HG03558 (cell line): ENCODE measurements around the gene PPP6R3.
"Not testable (repeated sequence)": the region's sequence is repeated elsewhere in the genome, so short reads cannot be mapped to it uniquely, and the experiment has no call there.

Experiments used
- ATAC-seq: cut with Tn5 transposase; IDR thresholded peaks from one replicate; pipeline ENCODE4 v1.9.1; 2021; ENCODE audit warnings: moderate number of reproducible peaks; ENCODE audit not compliant: unreplicated experiment; ENCODE audit errors: extremely low read depth

The PPP6R3 gene

GRCh38 chr11:68635883-68636282 lies 175.3 kb downstream of the PPP6R3 start:
- ATAC-seq: not testable (repeated sequence)

- not testable (repeated sequence) for ATAC-seq
Measured at GRCh38 chr11:68639322-68639721, 178.8 kb downstream of the PPP6R3 start.

GRCh38 chr11:68641880-68642279 lies 181.3 kb downstream of the PPP6R3 start:
- ATAC-seq: no peak

GRCh38 chr11:68643585-68643984 lies 183.0 kb downstream of the PPP6R3 start:
- ATAC-seq: no peak

GRCh38 chr11:68646832-68647231 lies 186.3 kb downstream of the PPP6R3 start:
- ATAC-seq: no peak

- no peak for ATAC-seq
Measured at GRCh38 chr11:68649851-68650555, 189.5 kb downstream of the PPP6R3 start.

- no peak for ATAC-seq
Measured at GRCh38 chr11:68650801-68651200, 190.2 kb downstream of the PPP6R3 start.

- no peak for ATAC-seq
Measured at GRCh38 chr11:68651208-68651984, 190.8 kb downstream of the PPP6R3 start.

GRCh38 chr11:68651985-68652682 lies 191.6 kb downstream of the PPP6R3 start:
- no peak for ATAC-seq

- ATAC-seq: no peak
Measured at GRCh38 chr11:68652683-68653156, 192.2 kb downstream of the PPP6R3 start.

- ATAC-seq: no peak
Measured at GRCh38 chr11:68653486-68654430, 193.2 kb downstream of the PPP6R3 start.

- ATAC-seq: no peak
Measured at GRCh38 chr11:68654978-68655377, 194.4 kb downstream of the PPP6R3 start.

- no peak for ATAC-seq
Measured at GRCh38 chr11:68655406-68655805, 194.9 kb downstream of the PPP6R3 start.

- no peak for ATAC-seq
Measured at GRCh38 chr11:68655806-68656205, 195.3 kb downstream of the PPP6R3 start.

GRCh38 chr11:68657021-68657780 lies 196.6 kb downstream of the PPP6R3 start:
- no peak for ATAC-seq

- ATAC-seq: no peak
Measured at GRCh38 chr11:68658097-68658496, 197.5 kb downstream of the PPP6R3 start.

GRCh38 chr11:68658661-68659060 lies 198.1 kb downstream of the PPP6R3 start:
- ATAC-seq: no peak

- ATAC-seq: no peak
Measured at GRCh38 chr11:68659158-68659921, 198.8 kb downstream of the PPP6R3 start.
